ENCODE data around the gene SZT2. TPM values are rescaled to one million over a fixed set of nuclear protein-coding genes. Genes with fewer than 3 reads are reported as not detected.
"Not testable (repeated sequence)": the region's sequence is repeated elsewhere in the genome, so short reads cannot be mapped to it uniquely, and the experiment has no call there.

SZT2 gene
- total RNA-seq, 2 donors from 2014 or later = 49.5 to 73.2 TPM

- peak; percentile 3 to 16 for DNase-seq
- ATAC-seq = no peak
- intact Hi-C loops (cut with DNase I, micrococcal nuclease) = no loop called here
Measured at GRCh38 chr1:43446388-43446740, 56.7 kb downstream of the SZT2 start.

- intact Hi-C loops (cut with DNase I, micrococcal nuclease) = no loop called here
- DNase-seq = peak; percentile 2 to 16
- no peak for ATAC-seq
Measured at GRCh38 chr1:43446881-43447835, 57.5 kb downstream of the SZT2 start.

- intact Hi-C loops (cut with DNase I, micrococcal nuclease) = no loop called here
- DNase-seq = peak in 1 of 2 donors; percentile 6
- peak; percentile 20 for ATAC-seq
Measured at GRCh38 chr1:43447891-43448708, 58.4 kb downstream of the SZT2 start.

GRCh38 chr1:43448955-43449707 lies 59.4 kb downstream of the SZT2 start:
- intact Hi-C loops (cut with DNase I, micrococcal nuclease) = no loop called here
- ATAC-seq (no peak), DNase-seq (peak in 1 of 2 donors; percentile 5)

DNA sequence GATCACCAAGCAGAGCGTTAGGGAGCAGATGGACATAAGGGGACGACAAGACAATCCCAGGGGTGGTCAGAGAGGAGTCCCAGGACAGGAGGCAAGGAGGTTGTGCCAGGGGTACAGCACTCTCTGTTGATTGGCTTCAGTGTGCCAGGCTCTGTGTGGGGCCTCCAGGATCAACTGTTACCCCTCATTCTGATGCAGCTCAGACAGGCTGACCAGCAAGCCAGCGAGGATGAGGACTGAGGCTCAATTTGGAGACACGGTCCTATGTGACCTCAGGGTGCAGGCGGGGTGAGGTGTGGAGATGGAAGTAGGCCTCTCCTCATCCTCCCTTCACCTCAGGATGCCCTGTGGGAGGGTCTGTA lies 60.0 kb downstream of the SZT2 start:
- intact Hi-C loops (cut with DNase I, micrococcal nuclease) = no loop called here
- no peak for ATAC-seq
- DNase-seq = peak in 1 of 2 donors; percentile 3

DNA sequence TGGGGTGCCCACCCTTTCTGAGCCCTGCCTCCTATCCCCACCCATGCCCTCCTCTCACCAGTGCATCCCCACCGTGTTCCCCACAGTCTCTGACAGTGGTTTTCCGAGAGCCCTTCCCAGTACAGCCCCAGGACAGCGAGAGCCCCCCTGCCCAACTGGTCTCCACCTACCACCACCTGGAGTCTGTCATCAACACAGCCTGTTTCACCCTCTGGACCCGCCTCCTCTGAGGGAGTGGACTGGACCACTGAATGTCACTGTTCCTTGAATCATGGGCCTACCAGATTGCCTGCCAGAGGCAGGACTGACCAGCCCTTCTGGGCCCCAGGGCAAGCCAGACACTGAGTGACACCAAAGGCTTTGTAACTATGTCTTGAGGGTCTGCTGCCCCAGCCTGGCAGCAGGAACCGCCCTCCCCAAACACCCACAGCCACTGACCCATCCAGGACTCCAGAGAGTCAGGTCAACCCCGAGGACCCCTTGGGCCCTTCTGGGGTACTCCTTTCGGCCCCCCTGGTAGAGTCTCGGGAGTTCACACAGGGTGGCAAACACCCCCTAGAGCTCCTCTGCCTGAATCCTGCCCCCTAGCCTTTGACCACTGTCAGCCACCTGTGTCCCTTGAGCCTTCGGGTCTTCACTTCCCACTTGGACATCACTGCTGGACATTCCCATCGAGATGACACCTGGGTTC lies 60.7 kb downstream of the SZT2 start:
- intact Hi-C loops (cut with DNase I, micrococcal nuclease) = no loop called here
- peak in 1 of 2 donors; percentile 6 for DNase-seq
- no peak for ATAC-seq

DNA sequence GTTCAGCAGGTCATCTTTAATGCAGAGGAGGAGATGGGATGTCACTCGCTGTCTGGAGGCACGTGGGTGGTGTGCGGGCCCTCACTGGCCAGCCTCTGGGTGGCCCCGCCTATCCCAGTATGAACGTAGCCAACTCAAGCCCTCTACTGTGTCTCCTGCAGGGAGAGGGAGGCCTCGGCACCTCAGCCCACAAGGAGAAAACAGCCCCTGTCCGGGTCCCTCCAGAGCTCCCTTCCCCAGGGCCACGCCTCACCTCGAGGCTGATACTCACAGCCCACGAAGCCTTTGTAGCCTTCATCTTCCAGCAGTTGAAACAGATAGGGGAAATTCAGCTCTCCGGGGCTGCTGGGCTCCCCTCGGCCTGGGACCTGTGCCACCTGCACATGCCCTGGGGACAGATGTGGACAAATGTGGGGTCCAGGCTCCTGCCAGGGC lies 61.5 kb downstream of the SZT2 start:
- ATAC-seq = no peak
- intact Hi-C loops (cut with DNase I, micrococcal nuclease) = no loop called here
- DNase-seq = peak in 1 of 2 donors; percentile 8

DNA sequence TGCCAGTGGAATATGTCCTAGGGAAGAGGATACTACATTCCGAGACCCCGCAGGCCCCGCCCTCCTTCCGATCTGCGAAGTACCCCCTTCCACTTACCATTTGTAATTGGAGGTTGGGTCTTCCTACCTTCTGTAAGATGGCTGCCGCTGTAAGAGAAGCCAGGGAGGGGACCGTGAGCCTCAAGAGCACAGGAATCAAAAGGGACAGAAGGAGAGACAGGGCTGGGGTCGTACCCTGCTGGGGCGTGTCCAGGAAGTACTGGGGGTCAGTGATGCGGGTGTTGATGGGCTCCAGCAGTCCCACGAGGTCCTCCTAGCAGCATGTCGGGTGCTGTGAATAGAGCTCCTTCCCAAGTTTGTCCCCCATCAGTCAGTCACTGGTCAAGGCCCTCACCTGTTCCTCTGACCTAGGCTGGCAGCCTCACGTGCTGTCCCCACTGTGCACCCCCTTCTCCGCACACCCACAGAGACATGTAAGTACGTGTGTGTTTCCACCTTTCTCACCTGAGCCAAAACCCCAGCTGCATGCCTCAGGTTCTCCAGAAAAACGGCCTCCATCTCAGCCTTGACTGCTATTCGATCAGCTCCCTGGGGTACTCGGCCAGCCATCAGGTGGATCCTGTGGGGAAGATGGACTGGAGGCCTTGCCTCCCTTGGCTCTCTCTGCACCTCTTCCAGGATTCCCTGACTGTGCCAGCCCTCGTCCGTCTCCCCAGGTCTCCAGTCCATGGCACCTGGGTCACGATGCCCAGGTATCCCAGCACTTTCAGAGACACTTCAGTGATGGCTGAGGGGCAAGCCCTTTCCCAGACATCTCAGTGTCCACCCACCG lies 62.2 kb downstream of the SZT2 start:
- DNase-seq (peak in 1 of 2 donors; percentile 10), ATAC-seq (no peak)
- intact Hi-C loops (cut with DNase I, micrococcal nuclease) = no loop called here

DNA sequence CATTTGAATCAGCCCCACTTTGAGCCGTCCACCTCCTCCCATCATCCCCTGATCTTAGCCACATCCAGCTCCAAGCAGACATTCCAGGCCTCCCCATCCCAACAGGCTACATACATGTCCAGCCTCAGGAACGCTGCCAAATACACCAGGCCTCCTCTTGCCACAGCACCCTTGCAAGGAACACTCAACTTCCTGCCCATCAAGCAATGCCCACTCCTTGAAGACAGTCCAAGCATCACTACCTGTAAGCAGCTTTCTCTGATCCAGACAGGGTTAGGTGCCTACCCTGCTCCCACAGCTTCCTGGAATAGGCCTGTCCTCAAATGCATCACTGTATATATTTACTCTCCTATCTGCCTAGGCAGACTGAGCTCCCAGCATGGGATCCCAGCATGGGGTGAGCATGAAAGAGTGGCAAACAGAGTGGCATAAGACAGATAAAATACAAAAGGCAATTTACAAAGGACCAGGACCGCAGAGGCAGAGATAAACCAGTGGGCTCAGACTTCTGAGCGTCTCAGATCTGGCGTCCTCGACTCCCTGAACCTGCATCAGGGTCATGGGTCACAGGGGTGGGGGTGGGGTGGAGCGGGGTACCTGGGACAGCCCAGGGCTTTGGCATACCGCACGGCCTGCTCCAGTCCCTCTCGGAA lies 63.2 kb downstream of the SZT2 start:
- ATAC-seq (peak; percentile 10), DNase-seq (peak; percentile 35 to 50)
- intact Hi-C loops (cut with DNase I, micrococcal nuclease) = no loop called here

DNA sequence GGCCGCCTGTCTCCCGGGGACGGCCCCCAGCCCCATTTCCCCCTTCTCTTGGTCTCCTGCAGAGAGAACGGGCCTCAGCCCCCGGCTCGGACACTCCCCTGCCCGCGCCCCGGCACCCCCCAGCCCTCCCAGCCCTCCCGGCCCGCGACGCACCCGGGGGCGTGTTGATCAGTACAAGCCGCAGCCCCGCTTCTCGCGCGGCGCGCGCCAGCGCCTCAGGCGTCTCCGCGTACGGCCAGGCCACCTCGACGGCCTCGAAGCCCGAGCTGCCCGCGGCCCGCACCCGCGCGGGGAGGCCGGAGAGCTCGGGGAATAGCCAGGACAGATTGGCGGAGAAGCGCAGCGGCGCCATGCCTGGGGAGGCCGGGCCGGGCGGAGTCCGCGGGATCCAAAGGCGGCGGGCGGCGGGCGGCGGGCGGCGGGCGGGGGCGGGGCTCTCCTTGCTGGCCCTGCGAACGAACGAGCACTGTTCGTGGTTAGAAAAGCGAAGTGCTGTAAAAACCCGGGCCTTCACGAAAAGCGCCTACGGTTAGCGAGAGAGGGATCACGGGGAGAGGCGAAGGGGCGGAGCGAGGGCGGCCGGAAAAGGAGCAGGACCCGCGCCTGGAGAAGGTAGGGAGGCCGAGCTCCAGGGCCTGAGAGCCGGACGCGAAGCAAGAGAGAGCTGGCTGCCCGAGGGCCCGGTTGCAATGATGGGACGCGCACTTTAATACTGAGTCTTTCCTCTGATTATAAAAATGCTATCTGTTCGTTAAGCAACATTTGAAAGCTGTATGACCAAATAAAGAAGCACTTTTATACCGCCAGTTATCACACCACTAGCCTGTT lies 64.0 kb downstream of the SZT2 start, which contains the start of gene HYI:
TSS of gene HYI (minus strand) at position 490 of the 828 bp plus-strand sequence. CDS start at position 352, 138 bp downstream.
- peak; percentile 93 for DNase-seq
- intact Hi-C loops (cut with DNase I, micrococcal nuclease) = no loop called here
- ATAC-seq = peak; percentile 70

- intact Hi-C loops (cut with DNase I, micrococcal nuclease) = no loop called here
- DNase-seq (peak; percentile 79 to 91), ATAC-seq (peak; percentile 75)
Measured at GRCh38 chr1:43454270-43455011, 64.7 kb downstream of the SZT2 start.

DNA sequence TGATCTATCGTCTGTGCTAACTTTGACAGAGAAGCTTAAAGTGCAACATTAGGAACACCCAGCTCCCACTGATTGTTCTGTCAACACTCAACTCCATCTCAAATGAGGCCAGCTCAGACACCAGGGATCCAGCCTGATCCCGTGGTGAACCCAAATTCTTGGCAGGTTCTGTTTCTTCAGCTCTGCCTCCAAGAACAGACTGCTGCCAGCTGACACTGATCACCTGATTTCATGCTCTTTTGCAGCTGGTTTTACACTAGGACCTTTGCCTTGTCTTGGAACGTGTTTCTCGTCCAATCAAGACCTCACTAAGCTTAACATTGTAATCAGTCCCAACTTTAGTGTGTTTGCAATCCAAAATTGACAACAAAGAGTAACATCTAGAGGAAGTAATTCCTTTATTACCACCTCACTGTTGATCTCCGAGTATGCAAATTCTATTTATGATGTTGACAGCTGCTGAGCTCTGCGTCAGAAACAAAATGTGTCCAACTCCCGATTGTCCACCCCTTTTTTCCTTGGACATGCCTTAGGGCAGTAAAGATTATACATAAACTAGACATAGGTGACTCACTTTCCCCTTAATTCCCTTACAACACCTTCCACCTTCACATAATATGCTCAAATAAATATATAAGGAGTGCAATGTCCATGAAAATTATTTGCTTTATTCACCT lies 65.7 kb downstream of the SZT2 start:
- intact Hi-C loops (cut with DNase I, micrococcal nuclease) = no loop called here
- peak; percentile 46 for ATAC-seq
- peak; percentile 47 to 58 for DNase-seq

- ATAC-seq; DNase-seq; intact Hi-C loops (cut with DNase I, micrococcal nuclease): not testable (repeated sequence)
Measured at GRCh38 chr1:43458379-43458778, 68.7 kb downstream of the SZT2 start.

DNA sequence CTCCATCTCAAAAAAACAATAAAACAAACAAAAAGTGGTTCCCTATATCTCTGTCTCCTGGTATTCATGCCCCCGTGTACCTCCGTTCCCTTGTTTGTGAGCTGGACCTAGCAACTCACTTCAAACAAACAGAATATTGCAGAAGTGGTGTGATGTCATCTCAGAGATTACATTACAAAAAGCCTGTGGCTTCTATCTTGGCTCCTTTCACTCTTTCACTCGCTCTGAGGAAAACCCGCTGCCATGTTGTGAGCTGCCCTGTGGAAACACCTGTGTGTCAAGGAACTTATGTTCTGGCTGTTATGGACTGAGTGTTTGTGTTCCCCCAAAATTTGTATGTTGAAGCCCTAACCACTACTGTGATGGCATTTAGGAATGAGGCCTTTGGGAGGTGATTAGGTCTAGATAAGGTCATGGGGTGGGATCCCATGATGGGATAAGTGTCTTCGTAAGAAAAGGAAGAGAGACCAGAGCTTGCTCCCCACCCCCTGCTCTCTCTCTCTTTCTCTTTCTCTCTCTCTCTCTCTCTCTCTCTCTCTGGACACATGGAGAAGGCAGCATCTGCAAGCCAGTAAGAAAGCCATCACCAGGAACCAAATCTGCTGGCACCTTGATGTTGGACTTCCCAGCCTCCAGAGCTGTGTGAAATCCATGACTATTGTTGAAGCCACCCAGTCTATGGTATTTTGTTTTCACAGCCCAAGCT lies 71.4 kb downstream of the SZT2 start:
- intact Hi-C loops (cut with DNase I, micrococcal nuclease) = no loop called here
- ATAC-seq (no peak), DNase-seq (no peak)

All from left colon (tissue), 2 donors.